GM12864 (cell line): ENCODE data around the gene SPAG7.

Source experiments
- DNase-seq: peaks from one replicate; pipeline ENCODE4 v3.0.0-alpha.2; 2011; ENCODE audit warnings: low read depth
- H3K4me3 ChIP-seq: 2 replicates; pipeline ENCODE4 v1.5.1; 2011; ENCODE audit warnings: mild to moderate bottlenecking, low read depth, low read length, control low read depth
- TF ChIP-seq, protein P1 (sequence below): IDR thresholded peaks from 2 replicates; pipeline ENCODE4 v1.5.1; 2011; ENCODE audit warnings: low read depth, mild to moderate bottlenecking, moderate library complexity, low read length, control low read depth, inconsistent platforms; ENCODE audit errors: missing control alignments

SPAG7 gene

DNA sequence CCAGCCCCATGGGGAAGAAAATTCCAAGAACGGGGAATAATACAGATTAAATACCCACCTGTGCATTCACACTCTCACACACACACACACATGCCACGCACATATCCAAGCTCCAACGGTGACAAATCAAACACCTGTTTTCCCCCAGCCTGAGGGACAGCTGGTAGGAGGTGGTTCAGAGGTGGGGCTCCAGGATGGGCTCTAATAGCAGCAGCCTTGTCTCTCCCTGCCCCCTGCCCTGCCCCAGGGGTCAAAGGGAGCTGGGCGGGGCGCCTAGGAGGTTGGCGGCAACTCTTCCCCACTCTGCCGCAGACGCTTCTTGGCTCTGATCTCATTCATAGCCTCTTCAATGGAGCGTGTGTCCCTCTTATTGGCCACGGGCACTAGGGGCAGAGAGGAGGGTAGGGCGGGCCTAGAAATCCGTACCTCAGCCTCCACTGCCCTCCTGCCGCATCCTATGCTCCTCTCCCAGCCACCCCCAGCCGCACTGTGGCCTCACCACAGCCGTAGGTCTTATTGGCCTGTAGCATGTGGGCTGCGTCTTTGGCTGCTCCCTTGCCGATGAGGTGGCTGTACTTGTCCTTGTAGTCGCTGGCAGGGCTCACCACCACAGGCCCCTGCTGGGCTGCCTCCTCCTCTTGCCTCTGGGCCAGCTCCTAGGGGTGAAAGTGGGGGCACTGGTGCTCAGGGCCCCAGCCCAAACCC, 8.2 kb downstream of the SPAG7 start:
- no peak overlapping the region for H3K4me3 ChIP-seq
- TF ChIP-seq, protein P1, sequence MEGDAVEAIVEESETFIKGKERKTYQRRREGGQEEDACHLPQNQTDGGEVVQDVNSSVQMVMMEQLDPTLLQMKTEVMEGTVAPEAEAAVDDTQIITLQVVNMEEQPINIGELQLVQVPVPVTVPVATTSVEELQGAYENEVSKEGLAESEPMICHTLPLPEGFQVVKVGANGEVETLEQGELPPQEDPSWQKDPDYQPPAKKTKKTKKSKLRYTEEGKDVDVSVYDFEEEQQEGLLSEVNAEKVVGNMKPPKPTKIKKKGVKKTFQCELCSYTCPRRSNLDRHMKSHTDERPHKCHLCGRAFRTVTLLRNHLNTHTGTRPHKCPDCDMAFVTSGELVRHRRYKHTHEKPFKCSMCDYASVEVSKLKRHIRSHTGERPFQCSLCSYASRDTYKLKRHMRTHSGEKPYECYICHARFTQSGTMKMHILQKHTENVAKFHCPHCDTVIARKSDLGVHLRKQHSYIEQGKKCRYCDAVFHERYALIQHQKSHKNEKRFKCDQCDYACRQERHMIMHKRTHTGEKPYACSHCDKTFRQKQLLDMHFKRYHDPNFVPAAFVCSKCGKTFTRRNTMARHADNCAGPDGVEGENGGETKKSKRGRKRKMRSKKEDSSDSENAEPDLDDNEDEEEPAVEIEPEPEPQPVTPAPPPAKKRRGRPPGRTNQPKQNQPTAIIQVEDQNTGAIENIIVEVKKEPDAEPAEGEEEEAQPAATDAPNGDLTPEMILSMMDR = no peak
- DNase-seq = no peak

DNA sequence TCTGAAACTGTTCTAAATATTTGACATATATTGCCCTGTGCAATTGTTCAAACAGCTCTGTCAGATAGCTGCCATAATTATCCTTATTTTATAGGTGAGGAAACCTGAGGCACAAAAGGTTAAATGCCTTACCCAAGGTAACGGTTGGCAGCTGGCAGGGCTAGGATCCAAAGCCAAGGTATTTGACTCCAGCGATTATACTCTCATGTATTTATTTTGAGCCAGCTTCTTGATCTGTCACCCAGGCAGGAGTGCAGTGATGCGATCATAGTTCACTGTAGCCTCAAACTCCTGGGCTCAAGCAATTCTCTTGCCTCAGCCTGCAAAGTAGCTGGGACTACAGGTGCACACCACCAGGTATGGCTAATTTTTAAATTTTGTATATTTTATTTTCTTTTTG, 9.5 kb downstream of the SPAG7 start:
- DNase-seq = no peak

DNA sequence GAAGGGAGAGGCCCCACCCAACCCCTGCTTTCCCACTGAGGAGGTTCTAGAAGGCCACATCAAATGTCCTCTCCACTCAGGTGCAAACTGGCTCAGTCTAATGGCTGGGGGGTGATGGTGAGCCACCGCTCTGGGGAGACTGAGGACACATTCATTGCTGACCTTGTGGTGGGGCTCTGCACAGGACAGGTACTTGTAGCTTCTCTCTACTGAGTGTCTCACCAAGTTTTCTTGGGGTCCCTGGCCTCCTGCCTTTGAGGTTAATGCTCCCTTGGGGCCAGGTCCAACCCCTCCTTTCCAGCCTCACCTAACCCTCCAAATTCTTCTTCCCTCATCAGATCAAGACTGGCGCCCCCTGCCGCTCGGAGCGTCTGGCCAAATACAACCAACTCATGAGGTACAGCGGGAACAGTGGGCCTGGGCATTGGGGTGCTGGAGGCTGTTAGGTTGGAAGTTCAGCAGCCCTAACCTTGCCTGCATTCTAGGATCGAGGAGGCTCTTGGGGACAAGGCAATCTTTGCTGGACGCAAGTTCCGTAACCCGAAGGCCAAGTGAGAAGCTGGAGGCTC, 11.0 kb downstream of the SPAG7 start:
- TF ChIP-seq, protein P1 = peak; percentile 54
- H3K4me3 ChIP-seq = no peak overlapping the region
- no peak for DNase-seq

More for the DNA sequence above, 9.5 kb downstream of the SPAG7 start:
- TF ChIP-seq, protein P1 = no peak
- H3K4me3 ChIP-seq = no peak overlapping the region

DNA sequence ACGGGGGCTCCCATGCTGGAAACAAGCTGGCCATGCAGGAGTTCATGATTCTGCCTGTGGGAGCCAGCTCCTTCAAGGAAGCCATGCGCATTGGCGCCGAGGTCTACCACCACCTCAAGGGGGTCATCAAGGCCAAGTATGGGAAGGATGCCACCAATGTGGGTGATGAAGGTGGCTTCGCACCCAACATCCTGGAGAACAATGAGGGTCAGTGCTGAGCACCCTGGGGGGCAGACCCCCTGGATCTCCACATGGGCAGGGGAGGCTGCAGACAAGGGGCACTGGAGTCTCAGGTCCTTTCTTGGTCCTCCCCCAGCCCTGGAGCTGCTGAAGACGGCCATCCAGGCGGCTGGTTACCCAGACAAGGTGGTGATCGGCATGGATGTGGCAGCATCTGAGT, 12.5 kb downstream of the SPAG7 start:
- DNase-seq = no peak
- H3K4me3 ChIP-seq = no peak overlapping the region
- TF ChIP-seq, protein P1 = no peak

DNA sequence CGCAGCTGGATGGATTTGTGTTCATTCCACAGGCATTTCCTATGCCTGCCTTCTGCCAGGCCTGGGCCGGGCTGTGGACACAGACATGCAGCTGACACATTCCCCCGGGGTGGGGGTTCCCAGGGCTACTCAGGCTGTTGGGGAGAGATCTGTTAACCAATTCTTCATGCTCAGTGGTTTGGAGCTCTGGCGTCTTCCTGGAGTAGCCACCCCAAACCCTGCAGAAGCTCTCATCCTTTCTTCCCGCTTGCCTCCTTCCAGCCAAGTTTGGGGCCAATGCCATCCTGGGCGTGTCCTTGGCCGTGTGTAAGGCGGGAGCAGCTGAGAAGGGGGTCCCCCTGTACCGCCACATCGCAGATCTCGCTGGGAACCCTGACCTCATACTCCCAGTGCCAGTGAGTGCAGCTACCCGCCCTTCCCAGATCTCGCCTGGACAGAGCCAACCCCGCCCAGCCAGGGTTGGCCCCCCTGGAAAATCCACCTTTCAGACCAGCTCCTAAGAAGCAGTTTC, 14.1 kb downstream of the SPAG7 start:
- no peak overlapping the region for H3K4me3 ChIP-seq
- no peak for DNase-seq
- TF ChIP-seq, protein P1 = no peak

DNA sequence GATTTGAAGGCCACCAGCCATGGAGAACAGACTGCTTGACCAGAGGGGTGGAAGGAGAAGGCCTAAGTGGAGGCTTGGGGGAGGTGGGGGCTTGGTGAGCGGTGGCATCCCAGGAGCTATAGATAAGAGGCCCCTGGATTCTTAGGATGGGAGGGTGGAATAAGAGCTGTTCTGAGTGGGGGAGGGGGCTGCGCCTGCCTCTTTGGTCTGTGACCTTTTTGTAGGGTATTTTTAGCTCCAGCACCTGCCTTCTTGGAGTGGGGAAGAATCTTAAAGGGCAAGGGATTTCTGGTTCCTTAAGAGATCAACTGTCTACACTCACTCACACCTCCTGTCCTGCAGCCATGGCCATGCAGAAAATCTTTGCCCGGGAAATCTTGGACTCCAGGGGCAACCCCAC, 16.1 kb downstream of the SPAG7 start:
- TF ChIP-seq, protein P1 = no peak
- no peak overlapping the region for H3K4me3 ChIP-seq
- DNase-seq = no peak
